IMR-90 (cell line): ENCODE data around the gene RARRES2.

Source experiments
- BHLHE40 ChIP-seq: fragments of 150-350 bp; IDR thresholded peaks from 2 replicates; pipeline ENCODE4 v1.6.1; 2016; ENCODE audit warnings: mild to moderate bottlenecking, low read depth, low read length
- CEBPB ChIP-seq: IDR thresholded peaks from 2 replicates; pipeline ENCODE4 v1.6.1; 2012; ENCODE audit warnings: low read depth, low read length, improper control_type of control experiment
- ELK1 ChIP-seq: fragments of 150-350 bp; IDR thresholded peaks from 2 replicates; pipeline ENCODE4 v1.6.1; 2016; ENCODE audit warnings: low read depth, mild to moderate bottlenecking, low read length, moderate library complexity, borderline replicate concordance
- FOS ChIP-seq: fragments of 150-350 bp; IDR thresholded peaks from 2 replicates; pipeline ENCODE4 v1.6.1; 2016; ENCODE audit warnings: low read depth, low read length
- MAFK ChIP-seq: IDR thresholded peaks from 2 replicates; pipeline ENCODE4 v1.6.1; 2012; ENCODE audit warnings: low read depth, low read length, improper control_type of control experiment
- MAZ ChIP-seq: IDR thresholded peaks from 2 replicates; pipeline ENCODE4 v1.6.1; 2012; ENCODE audit warnings: low read depth, mild to moderate bottlenecking, low read length, improper control_type of control experiment, moderate library complexity, borderline replicate concordance
- MXI1 ChIP-seq: IDR thresholded peaks from 2 replicates; pipeline ENCODE4 v1.6.1; 2012; ENCODE audit warnings: low read depth, mild to moderate bottlenecking, low read length, moderate library complexity, borderline replicate concordance
- POLR2A ChIP-seq: IDR thresholded peaks from 2 replicates; pipeline ENCODE4 v1.6.1; 2012; ENCODE audit warnings: mild to moderate bottlenecking, low read depth, low read length
- RAD21 ChIP-seq: IDR thresholded peaks from 2 replicates; pipeline ENCODE4 v1.6.1; 2012; ENCODE audit warnings: low read length, improper control_type of control experiment
- RCOR1 ChIP-seq: IDR thresholded peaks from 2 replicates; pipeline ENCODE4 v1.6.1; 2012; ENCODE audit warnings: mild to moderate bottlenecking, low read length, improper control_type of control experiment; ENCODE audit not compliant: insufficient replicate concordance
- RFX5 ChIP-seq: IDR thresholded peaks from 2 replicates; pipeline ENCODE4 v1.8.0; 2012; ENCODE audit warnings: low read depth, mild to moderate bottlenecking, low read length, moderate library complexity
- SMC3 ChIP-seq: fragments of 150-350 bp; IDR thresholded peaks from 2 replicates; pipeline ENCODE4 v1.6.1; 2016; ENCODE audit warnings: low read depth, mild to moderate bottlenecking, antibody characterized with exemption, low read length, moderate library complexity
- TF ChIP-seq, protein P1 (sequence below): conservative IDR thresholded peaks from 2 replicates; pipeline ENCODE4 v1.5.1; 2012; ENCODE audit warnings: mild to moderate bottlenecking, low read depth, low read length, improper control_type of control experiment
- TF ChIP-seq, protein P2 (sequence below): fragments of 150-350 bp; IDR thresholded peaks from 2 replicates; pipeline ENCODE4 v1.6.1; 2017; ENCODE audit warnings: mild to moderate bottlenecking, antibody characterized with exemption, low read length, low read depth

GRCh38 chr7:150343225-150343624 lies 1.8 kb upstream of the RARRES2 start:
- TF ChIP-seq, protein P1, sequence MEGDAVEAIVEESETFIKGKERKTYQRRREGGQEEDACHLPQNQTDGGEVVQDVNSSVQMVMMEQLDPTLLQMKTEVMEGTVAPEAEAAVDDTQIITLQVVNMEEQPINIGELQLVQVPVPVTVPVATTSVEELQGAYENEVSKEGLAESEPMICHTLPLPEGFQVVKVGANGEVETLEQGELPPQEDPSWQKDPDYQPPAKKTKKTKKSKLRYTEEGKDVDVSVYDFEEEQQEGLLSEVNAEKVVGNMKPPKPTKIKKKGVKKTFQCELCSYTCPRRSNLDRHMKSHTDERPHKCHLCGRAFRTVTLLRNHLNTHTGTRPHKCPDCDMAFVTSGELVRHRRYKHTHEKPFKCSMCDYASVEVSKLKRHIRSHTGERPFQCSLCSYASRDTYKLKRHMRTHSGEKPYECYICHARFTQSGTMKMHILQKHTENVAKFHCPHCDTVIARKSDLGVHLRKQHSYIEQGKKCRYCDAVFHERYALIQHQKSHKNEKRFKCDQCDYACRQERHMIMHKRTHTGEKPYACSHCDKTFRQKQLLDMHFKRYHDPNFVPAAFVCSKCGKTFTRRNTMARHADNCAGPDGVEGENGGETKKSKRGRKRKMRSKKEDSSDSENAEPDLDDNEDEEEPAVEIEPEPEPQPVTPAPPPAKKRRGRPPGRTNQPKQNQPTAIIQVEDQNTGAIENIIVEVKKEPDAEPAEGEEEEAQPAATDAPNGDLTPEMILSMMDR = no peak
- TF ChIP-seq RCOR1 (no peak), POLR2A (no peak), FOS (no peak), MAZ (no peak), RFX5 (no peak), MXI1 (no peak), RAD21 (no peak), SMC3 (no peak), BHLHE40 (no peak), CEBPB (no peak), ELK1 (no peak), MAFK (no peak)
- TF ChIP-seq, protein P2, sequence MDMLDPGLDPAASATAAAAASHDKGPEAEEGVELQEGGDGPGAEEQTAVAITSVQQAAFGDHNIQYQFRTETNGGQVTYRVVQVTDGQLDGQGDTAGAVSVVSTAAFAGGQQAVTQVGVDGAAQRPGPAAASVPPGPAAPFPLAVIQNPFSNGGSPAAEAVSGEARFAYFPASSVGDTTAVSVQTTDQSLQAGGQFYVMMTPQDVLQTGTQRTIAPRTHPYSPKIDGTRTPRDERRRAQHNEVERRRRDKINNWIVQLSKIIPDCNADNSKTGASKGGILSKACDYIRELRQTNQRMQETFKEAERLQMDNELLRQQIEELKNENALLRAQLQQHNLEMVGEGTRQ = no peak
